CD8-positive, alpha-beta memory T cell (primary cell): ENCODE measurements around the gene STC2. TPM values are rescaled to one million over a fixed set of nuclear protein-coding genes. Genes with fewer than 3 reads are reported as not detected.
A peak's percentile ranks its signal among the peaks of the same experiment; 100 is the strongest.

Experiments
- CTCF ChIA-PET: fragments of 350-600 bp; sonication (Branson Sonifier 250); formaldehyde crosslinking; loops from one replicate; lab custom pipeline; 2021; ENCODE audit warnings: antibody characterized with exemption; lab: Charles Lee
- POLR2A ChIA-PET: fragments of 350-600 bp; sonication (Branson Sonifier 250); formaldehyde crosslinking; loops from one replicate; lab custom pipeline; 2021; ENCODE audit warnings: antibody characterized with exemption; lab: Charles Lee
- DNase-seq, 5 donors: peaks; one replicate each; pipeline versions ENCODE4 v3.0.0 to v3.0.0-alpha.2; 2020 to 2022; ENCODE audit warnings: mixed read lengths in 1 of 5
- H3K27ac ChIP-seq: one replicate; pipeline ENCODE4 v1.7.0; 2013; ENCODE audit warnings: low read depth, mild to moderate bottlenecking, low read length, moderate library complexity
- H3K27me3 ChIP-seq: 2 replicates; pipeline ENCODE4 v1.7.0; 2013; ENCODE audit warnings: low read length, mild to moderate bottlenecking; ENCODE audit not compliant: insufficient read depth, poor library complexity, severe bottlenecking
- H3K36me3 ChIP-seq: 2 replicates; pipeline ENCODE4 v1.7.0; 2013; ENCODE audit warnings: mild to moderate bottlenecking, low read length, moderate library complexity; ENCODE audit not compliant: insufficient read depth
- H3K4me1 ChIP-seq: 2 replicates; pipeline ENCODE4 v1.7.0; 2013; ENCODE audit warnings: mild to moderate bottlenecking, low read length, moderate library complexity; ENCODE audit not compliant: insufficient read depth
- H3K4me3 ChIP-seq: 2 replicates; pipeline ENCODE4 v1.7.0; 2013; ENCODE audit warnings: mild to moderate bottlenecking, low read length
- H3K9me3 ChIP-seq: 2 replicates; pipeline ENCODE4 v1.7.0; 2013; ENCODE audit warnings: mild to moderate bottlenecking, low read length
- H3K27ac Mint-ChIP-seq, 8 donors: one replicate each; pipeline ENCODE4 v1.8.0; 2020 to 2021; ENCODE audit warnings: mixed read lengths in 8 of 8, mild to moderate bottlenecking in 6 of 8, inconsistent platforms in 3 of 8, moderate library complexity in 3 of 8
- H3K27me3 Mint-ChIP-seq, 2 donors: one replicate each; pipeline ENCODE4 v1.8.0; 2020 to 2021; ENCODE audit warnings: mixed read lengths in 2 of 2, mild to moderate bottlenecking in 1 of 2, moderate library complexity in 1 of 2
- H3K36me3 Mint-ChIP-seq, 3 donors: one replicate each; pipeline ENCODE4 v1.8.0; 2020 to 2021; ENCODE audit warnings: mixed read lengths in 3 of 3, inconsistent platforms in 1 of 3, mild to moderate bottlenecking in 1 of 3
- H3K4me1 Mint-ChIP-seq, 3 donors: one replicate each; pipeline ENCODE4 v1.8.0; 2020 to 2021; ENCODE audit warnings: mixed read lengths in 3 of 3, inconsistent platforms in 1 of 3, mild to moderate bottlenecking in 1 of 3
- H3K4me3 Mint-ChIP-seq, 7 donors: one replicate each; pipeline ENCODE4 v1.8.0; 2020 to 2021; ENCODE audit warnings: mixed read lengths in 7 of 7, mild to moderate bottlenecking in 6 of 7, moderate library complexity in 4 of 7, inconsistent platforms in 2 of 7
- H3K9me3 Mint-ChIP-seq, 5 donors: one replicate each; pipeline ENCODE4 v1.8.0; 2020 to 2022; ENCODE audit warnings: mixed read lengths in 5 of 5, mild to moderate bottlenecking in 3 of 5, moderate library complexity in 2 of 5, inconsistent platforms in 1 of 5
- polyA plus RNA-seq: library from polyadenylated mRNA; unstranded; fragments of 300-500 nt; fragmentation: Illumina TruSeq; gene quantifications from one replicate; pipeline ENCODE4 v1.2.3, GENCODE V29; 2021
- total RNA-seq, 2 experiments: library from RNA; stranded (reverse); gene quantifications; one replicate each; pipeline ENCODE4 v1.2.3, GENCODE V29; 2021

Gene STC2
- total and polyA plus RNA-seq, 3 experiments from 2014 or later, result 2.1 to 2.4 TPM; not detected in 1

- H3K9me3 Mint-ChIP-seq, result no peaks in the 10 kb centered on the region
- H3K4me1 Mint-ChIP-seq, result peaks cover 0 to under 1% (median 0%) of the 10 kb centered on the region in 3 donors
- Histone ChIP-seq H3K27me3 (no peaks in the 10 kb centered on the region), H3K4me1 (no peaks in the 10 kb centered on the region), H3K4me3 (no peak overlapping the region), H3K27ac (no peak overlapping the region), H3K9me3 (no peaks in the 10 kb centered on the region), H3K36me3 (no peaks in the 10 kb centered on the region)
- H3K4me3 Mint-ChIP-seq, result no peak overlapping the region
- H3K36me3 Mint-ChIP-seq, result no peaks in the 10 kb centered on the region
- H3K27ac Mint-ChIP-seq, result no peak overlapping the region
- DNase-seq, result no peak
- ChIA-PET POLR2A (no interaction called here), CTCF (no interaction called here)
- H3K27me3 Mint-ChIP-seq, result peaks cover 16 to 37% of the 10 kb centered on the region in 2 donors
Measured at GRCh38 chr5:173299820-173300219, 28.4 kb downstream of the STC2 start.

- H3K4me3 Mint-ChIP-seq, result no peak overlapping the region
Measured at GRCh38 chr5:173298213-173298926, 29.8 kb downstream of the STC2 start.

GRCh38 chr5:173297813-173298212 is 30.4 kb downstream of the STC2 start:
- Histone ChIP-seq H3K4me1 (no peaks in the 10 kb centered on the region), H3K27ac (no peak overlapping the region), H3K4me3 (no peak overlapping the region), H3K36me3 (no peaks in the 10 kb centered on the region), H3K9me3 (no peaks in the 10 kb centered on the region), H3K27me3 (no peaks in the 10 kb centered on the region)
- DNase-seq, result no peak
- CTCF ChIA-PET, result no interaction called here
- no peak overlapping the region for H3K4me3 Mint-ChIP-seq
- POLR2A ChIA-PET, result no interaction called here
- H3K4me1 Mint-ChIP-seq, result peaks cover 13 to 14% (median 13%) of the 10 kb centered on the region in 3 donors
- no peaks in the 10 kb centered on the region for H3K9me3 Mint-ChIP-seq
- H3K27me3 Mint-ChIP-seq, result peaks cover 20 to 35% of the 10 kb centered on the region in 2 donors
- peaks cover 0 to 2% (median 0%) of the 10 kb centered on the region in 3 donors for H3K36me3 Mint-ChIP-seq
- no peak overlapping the region for H3K27ac Mint-ChIP-seq

More at GRCh38 chr5:173298213-173298926, 29.8 kb downstream of the STC2 start:
- Mint-ChIP-seq H3K27ac (no peak overlapping the region), H3K27me3 (peaks cover 16 to 36% of the 10 kb centered on the region in 2 donors), H3K4me1 (peaks cover 13 to 14% (median 13%) of the 10 kb centered on the region in 3 donors), H3K9me3 (no peaks in the 10 kb centered on the region), H3K36me3 (peaks cover 0 to 2% (median 0%) of the 10 kb centered on the region in 3 donors)
- no peak overlapping the region for H3K27ac ChIP-seq
- H3K36me3 ChIP-seq, result no peaks in the 10 kb centered on the region
- no peaks in the 10 kb centered on the region for H3K27me3 ChIP-seq
- no peak overlapping the region for H3K4me3 ChIP-seq
- ChIA-PET CTCF (no interaction called here), POLR2A (no interaction called here)
- no peaks in the 10 kb centered on the region for H3K4me1 ChIP-seq
- no peak for DNase-seq
- no peaks in the 10 kb centered on the region for H3K9me3 ChIP-seq

- POLR2A ChIA-PET, result no interaction called here
- H3K36me3 ChIP-seq, result no peaks in the 10 kb centered on the region
- CTCF ChIA-PET, result no interaction called here
Measured at GRCh38 chr5:173296737-173297676, 31.2 kb downstream of the STC2 start.

GRCh38 chr5:173295796-173296195 is 32.4 kb downstream of the STC2 start:
- no peaks in the 10 kb centered on the region for H3K9me3 ChIP-seq
- peaks cover 0 to 2% (median 0%) of the 10 kb centered on the region in 3 donors for H3K36me3 Mint-ChIP-seq
- ChIA-PET CTCF (no interaction called here), POLR2A (no interaction called here)
- H3K27ac ChIP-seq, result no peak overlapping the region
- H3K4me3 Mint-ChIP-seq, result no peak overlapping the region
- no peak overlapping the region for H3K4me3 ChIP-seq
- no peaks in the 10 kb centered on the region for H3K36me3 ChIP-seq
- no peaks in the 10 kb centered on the region for H3K27me3 ChIP-seq
- H3K4me1 Mint-ChIP-seq, result peaks cover 13 to 14% (median 13%) of the 10 kb centered on the region in 3 donors
- H3K27ac Mint-ChIP-seq, result no peak overlapping the region
- H3K9me3 Mint-ChIP-seq, result no peaks in the 10 kb centered on the region
- H3K4me1 ChIP-seq, result no peaks in the 10 kb centered on the region
- no peak for DNase-seq
- H3K27me3 Mint-ChIP-seq, result peaks cover 20 to 52% of the 10 kb centered on the region in 2 donors

More at GRCh38 chr5:173296737-173297676, 31.2 kb downstream of the STC2 start:
- Mint-ChIP-seq H3K4me3 (no peak overlapping the region), H3K27ac (peak overlapping the region in 1 of 8 donors; percentile 50), H3K4me1 (peaks cover 13 to 14% (median 13%) of the 10 kb centered on the region in 3 donors), H3K27me3 (peaks cover 20 to 40% of the 10 kb centered on the region in 2 donors), H3K9me3 (no peaks in the 10 kb centered on the region), H3K36me3 (peaks cover 0 to 2% (median 0%) of the 10 kb centered on the region in 3 donors)
- Histone ChIP-seq H3K27me3 (no peaks in the 10 kb centered on the region), H3K4me1 (no peaks in the 10 kb centered on the region), H3K27ac (no peak overlapping the region), H3K4me3 (no peak overlapping the region), H3K9me3 (no peaks in the 10 kb centered on the region)
- DNase-seq, result no peak

GRCh38 chr5:173294673-173295320 is 33.4 kb downstream of the STC2 start:
- Mint-ChIP-seq H3K36me3 (peaks cover 0 to 2% (median 0%) of the 10 kb centered on the region in 3 donors), H3K4me1 (peaks cover 13 to 14% (median 13%) of the 10 kb centered on the region in 3 donors), H3K9me3 (no peaks in the 10 kb centered on the region), H3K4me3 (peak overlapping the region in 4 of 7 donors; percentile 49 to 70 (median 52)), H3K27ac (peak overlapping the region in 2 of 8 donors; percentile 2 to 73), H3K27me3 (peaks cover 21 to 62% of the 10 kb centered on the region in 2 donors)
- DNase-seq, result no peak
- H3K4me3 ChIP-seq, result no peak overlapping the region
- H3K9me3 ChIP-seq, result no peaks in the 10 kb centered on the region
- H3K4me1 ChIP-seq, result no peaks in the 10 kb centered on the region
- H3K27ac ChIP-seq, result no peak overlapping the region
- no peaks in the 10 kb centered on the region for H3K27me3 ChIP-seq
- ChIA-PET POLR2A (no interaction called here), CTCF (interaction anchor here (0.8 to 1.8 kb wide), 6 partner anchors 10 to 678 kb away, joined by 3 to 6 read pairs (median 4); no protein-coding TSS in a partner anchor)
- no peaks in the 10 kb centered on the region for H3K36me3 ChIP-seq

GRCh38 chr5:173293817-173294672 is 34.2 kb downstream of the STC2 start:
- ChIA-PET CTCF (interaction anchor here (0.8 to 1.8 kb wide), 7 partner anchors 10 to 679 kb away, joined by 3 to 6 read pairs (median 4); no protein-coding TSS in a partner anchor), POLR2A (no interaction called here)
- DNase-seq, result peak; percentile 17 to 57 (median 36)
- Histone ChIP-seq H3K9me3 (no peaks in the 10 kb centered on the region), H3K36me3 (no peaks in the 10 kb centered on the region), H3K27me3 (no peaks in the 10 kb centered on the region), H3K4me3 (peak overlapping the region; percentile 26), H3K27ac (no peak overlapping the region), H3K4me1 (no peaks in the 10 kb centered on the region)
- peaks cover 13 to 14% (median 13%) of the 10 kb centered on the region in 3 donors for H3K4me1 Mint-ChIP-seq
- H3K4me3 Mint-ChIP-seq, result peak overlapping the region in 6 of 7 donors; percentile 48 to 70 (median 52)
- peaks cover 19 to 63% of the 10 kb centered on the region in 2 donors for H3K27me3 Mint-ChIP-seq
- H3K36me3 Mint-ChIP-seq, result peaks cover 0 to 2% (median 0%) of the 10 kb centered on the region in 3 donors
- no peaks in the 10 kb centered on the region for H3K9me3 Mint-ChIP-seq
- H3K27ac Mint-ChIP-seq, result peak overlapping the region in 4 of 8 donors; percentile 2 to 73 (median 45)
